ENCODE data around the gene MZT2B. TPM values are rescaled to one million over a fixed set of nuclear protein-coding genes. Genes with fewer than 3 reads are reported as not detected.
"Not testable (repeated sequence)": the region's sequence is repeated elsewhere in the genome, so short reads cannot be mapped to it uniquely, and the experiment has no call there.

MZT2B gene
- total RNA-seq, 1 experiment from 2014 or later, result 341 TPM

- intact Hi-C loops (cut with micrococcal nuclease; ENCODE audit: unreplicated experiment), result loop anchor here (2.0 kb wide), 1 partner anchor 22 kb away; the partner anchor contains the start of gene SMPD4
- Histone ChIP-seq H3K4me1 (ENCODE audit: insufficient read depth, low read length, poor library complexity, severe bottlenecking) (no peaks in the 10 kb centered on the region), H3K27ac (ENCODE audit: low read depth, low read length, poor library complexity, severe bottlenecking) (no peak overlapping the region), H3K4me3 (ENCODE audit: low read depth, low read length, poor library complexity, severe bottlenecking) (no peak overlapping the region), H3K27me3 (replicated peaks; ENCODE audit: insufficient read depth, low read depth, low read length, poor library complexity) (no peaks in the 10 kb centered on the region), H3K9me3 (ENCODE audit: low read depth, low read length, poor library complexity, severe bottlenecking) (no peaks in the 10 kb centered on the region), H3K36me3 (ENCODE audit: insufficient read depth, low read length, poor library complexity, severe bottlenecking) (peaks cover under 1% of the 10 kb centered on the region)
- CTCF ChIA-PET, result no interaction called here
- DNase-seq (ENCODE audit: low spot score), result no peak
- TF ChIP-seq EZH2 (IDR thresholded peaks at IDR 0.05; ENCODE audit: borderline replicate concordance, low read depth, low read length, poor library complexity, severe bottlenecking) (no peak), CTCF (conservative IDR thresholded peaks at IDR 0.05; ENCODE audit: low read depth, low read length) (no peak)
- POLR2A ChIA-PET (ENCODE audit: low non-redundant PET), result no interaction called here
- BruUV-seq (replicated peaks), result no TSS peak
Observed at GRCh38 chr2:130158631-130159030, 23.4 kb upstream of the MZT2B start.

GRCh38 chr2:130159376-130159775 is 22.7 kb upstream of the MZT2B start:
- H3K27ac ChIP-seq (ENCODE audit: low read depth, low read length, poor library complexity, severe bottlenecking); POLR2A ChIA-PET (ENCODE audit: low non-redundant PET); BruUV-seq (replicated peaks); H3K27me3 ChIP-seq (replicated peaks; ENCODE audit: insufficient read depth, low read depth, low read length, poor library complexity); H3K4me1 ChIP-seq (ENCODE audit: insufficient read depth, low read length, poor library complexity, severe bottlenecking); H3K36me3 ChIP-seq (ENCODE audit: insufficient read depth, low read length, poor library complexity, severe bottlenecking); CTCF ChIA-PET; DNase-seq (ENCODE audit: low spot score); H3K4me3 ChIP-seq (ENCODE audit: low read depth, low read length, poor library complexity, severe bottlenecking); H3K9me3 ChIP-seq (ENCODE audit: low read depth, low read length, poor library complexity, severe bottlenecking): not testable (repeated sequence)
- intact Hi-C loops (cut with micrococcal nuclease; ENCODE audit: unreplicated experiment), result loop anchor here (2.0 kb wide), 1 partner anchor 21 kb away; the partner anchor contains the start of gene SMPD4

GRCh38 chr2:130160131-130160530 is 21.9 kb upstream of the MZT2B start:
- no peak for DNase-seq (ENCODE audit: low spot score)
- POLR2A ChIA-PET (ENCODE audit: low non-redundant PET), result no interaction called here
- no TSS peak for BruUV-seq (replicated peaks)

GRCh38 chr2:130160838-130161705 is 21.0 kb upstream of the MZT2B start:
- BruUV-seq (replicated peaks); POLR2A ChIA-PET (ENCODE audit: low non-redundant PET); DNase-seq (ENCODE audit: low spot score); H3K27me3 ChIP-seq (replicated peaks; ENCODE audit: insufficient read depth, low read depth, low read length, poor library complexity); H3K27ac ChIP-seq (ENCODE audit: low read depth, low read length, poor library complexity, severe bottlenecking); H3K9me3 ChIP-seq (ENCODE audit: low read depth, low read length, poor library complexity, severe bottlenecking); H3K4me1 ChIP-seq (ENCODE audit: insufficient read depth, low read length, poor library complexity, severe bottlenecking); CTCF ChIA-PET; intact Hi-C loops (cut with micrococcal nuclease; ENCODE audit: unreplicated experiment); H3K4me3 ChIP-seq (ENCODE audit: low read depth, low read length, poor library complexity, severe bottlenecking): not testable (repeated sequence)
- H3K36me3 ChIP-seq (ENCODE audit: insufficient read depth, low read length, poor library complexity, severe bottlenecking), result peaks cover 19% of the 10 kb centered on the region

More at GRCh38 chr2:130160131-130160530, 21.9 kb upstream of the MZT2B start:
- no peaks in the 10 kb centered on the region for H3K4me1 ChIP-seq (ENCODE audit: insufficient read depth, low read length, poor library complexity, severe bottlenecking)
- no peaks in the 10 kb centered on the region for H3K9me3 ChIP-seq (ENCODE audit: low read depth, low read length, poor library complexity, severe bottlenecking)
- H3K27ac ChIP-seq (ENCODE audit: low read depth, low read length, poor library complexity, severe bottlenecking), result no peak overlapping the region
- peaks cover 13% of the 10 kb centered on the region for H3K36me3 ChIP-seq (ENCODE audit: insufficient read depth, low read length, poor library complexity, severe bottlenecking)
- intact Hi-C loops (cut with micrococcal nuclease; ENCODE audit: unreplicated experiment), result no loop called here
- CTCF ChIA-PET, result no interaction called here
- no peaks in the 10 kb centered on the region for H3K27me3 ChIP-seq (replicated peaks; ENCODE audit: insufficient read depth, low read depth, low read length, poor library complexity)
- TF ChIP-seq CTCF (conservative IDR thresholded peaks at IDR 0.05; ENCODE audit: low read depth, low read length), result no peak
- no peak for TF ChIP-seq EZH2 (IDR thresholded peaks at IDR 0.05; ENCODE audit: borderline replicate concordance, low read depth, low read length, poor library complexity, severe bottlenecking)
- no peak overlapping the region for H3K4me3 ChIP-seq (ENCODE audit: low read depth, low read length, poor library complexity, severe bottlenecking)

GRCh38 chr2:130162486-130162885 is 19.6 kb upstream of the MZT2B start:
- intact Hi-C loops (cut with micrococcal nuclease; ENCODE audit: unreplicated experiment); CTCF ChIA-PET; H3K9me3 ChIP-seq (ENCODE audit: low read depth, low read length, poor library complexity, severe bottlenecking); H3K27me3 ChIP-seq (replicated peaks; ENCODE audit: insufficient read depth, low read depth, low read length, poor library complexity); H3K4me3 ChIP-seq (ENCODE audit: low read depth, low read length, poor library complexity, severe bottlenecking); H3K27ac ChIP-seq (ENCODE audit: low read depth, low read length, poor library complexity, severe bottlenecking); POLR2A ChIA-PET (ENCODE audit: low non-redundant PET); BruUV-seq (replicated peaks); H3K4me1 ChIP-seq (ENCODE audit: insufficient read depth, low read length, poor library complexity, severe bottlenecking); DNase-seq (ENCODE audit: low spot score): not testable (repeated sequence)
- peaks cover 24% of the 10 kb centered on the region for H3K36me3 ChIP-seq (ENCODE audit: insufficient read depth, low read length, poor library complexity, severe bottlenecking)
